Subcutaneous abdominal adipose tissue (tissue), 5 donors: ENCODE results near the gene LCN12.

Experiments used
- H3K27ac ChIP-seq: one replicate; pipeline ENCODE4 v1.7.0; 2013; ENCODE audit warnings: low read depth, mild to moderate bottlenecking, inconsistent platforms, low read length, moderate library complexity
- H3K27me3 ChIP-seq, 5 donors: one replicate each; pipeline ENCODE4 v1.7.0; 2013; ENCODE audit warnings: low read length in 5 of 5, inconsistent platforms in 1 of 5; ENCODE audit not compliant: control insufficient read depth in 5 of 5, insufficient read depth in 4 of 5
- H3K36me3 ChIP-seq, 5 donors: one replicate each; pipeline ENCODE4 v1.7.0; 2013; ENCODE audit warnings: low read length in 5 of 5; ENCODE audit not compliant: control insufficient read depth in 5 of 5, insufficient read depth in 5 of 5
- H3K4me1 ChIP-seq, 5 donors: one replicate each; pipeline ENCODE4 v1.7.0; 2013; ENCODE audit warnings: low read length in 5 of 5, mild to moderate bottlenecking in 3 of 5, moderate library complexity in 1 of 5; ENCODE audit not compliant: control insufficient read depth in 5 of 5, insufficient read depth in 5 of 5
- H3K4me3 ChIP-seq, 5 donors: one replicate each; pipeline ENCODE4 v1.7.0; 2013; ENCODE audit warnings: low read length in 5 of 5, low read depth in 1 of 5
- H3K9ac ChIP-seq, 5 donors: one replicate each; pipeline ENCODE4 v1.7.0; 2013; ENCODE audit warnings: low read length in 5 of 5, mild to moderate bottlenecking in 4 of 5, moderate library complexity in 3 of 5
- H3K9me3 ChIP-seq, 5 donors: one replicate each; pipeline ENCODE4 v1.7.0; 2013; ENCODE audit warnings: low read length in 5 of 5; ENCODE audit not compliant: control insufficient read depth in 5 of 5
- donor health status: healthy.
- donor health status: healthy.
- donor health status: healthy.
- donor health status: healthy.
- donor health status: healthy.

Gene LCN12

GRCh38 chr9:136979769-136980587 lies 27.9 kb downstream of the LCN12 start:
- Histone ChIP-seq H3K27me3 (peaks cover 6 to 34% (median 16%) of the 10 kb centered on the region in 5 donors), H3K9ac (no peak overlapping the region), H3K27ac (no peak overlapping the region), H3K9me3 (no peaks in the 10 kb centered on the region), H3K36me3 (no peaks in the 10 kb centered on the region), H3K4me3 (no peak overlapping the region), H3K4me1 (peaks cover 0 to 62% (median 28%) of the 10 kb centered on the region in 5 donors)

- Histone ChIP-seq H3K4me3 (no peak overlapping the region), H3K36me3 (no peaks in the 10 kb centered on the region), H3K27ac (no peak overlapping the region), H3K9ac (no peak overlapping the region), H3K27me3 (peaks cover 10 to 38% (median 21%) of the 10 kb centered on the region in 5 donors), H3K9me3 (no peaks in the 10 kb centered on the region), H3K4me1 (peaks cover 0 to 59% (median 31%) of the 10 kb centered on the region in 5 donors)
These were observed 28.8 kb downstream of the LCN12 start for GRCh38 chr9:136980669-136981478.

GRCh38 chr9:136981588-136982231 lies 29.6 kb downstream of the LCN12 start:
- Histone ChIP-seq H3K4me3 (no peak overlapping the region), H3K4me1 (peaks cover 0 to 52% (median 31%) of the 10 kb centered on the region in 5 donors), H3K27me3 (peaks cover 10 to 40% (median 21%) of the 10 kb centered on the region in 5 donors), H3K27ac (no peak overlapping the region), H3K9ac (no peak overlapping the region), H3K36me3 (no peaks in the 10 kb centered on the region), H3K9me3 (no peaks in the 10 kb centered on the region)

- Histone ChIP-seq H3K27me3 (peaks cover 10 to 40% (median 21%) of the 10 kb centered on the region in 5 donors), H3K4me1 (peaks cover 0 to 46% (median 24%) of the 10 kb centered on the region in 5 donors), H3K9ac (peak within 1 kb of the TSS in 1 of 5 donors; percentile 20), H3K9me3 (no peaks in the 10 kb centered on the region), H3K27ac (no peak within 1 kb of the TSS), H3K4me3 (no peak within 1 kb of the TSS), H3K36me3 (no peaks in the 10 kb centered on the region)
These were observed 30.4 kb downstream of the LCN12 start, which contains the start of gene LCNL1 for GRCh38 chr9:136982232-136983051. LCNL1 (plus strand) TSS chr9:136982993; CDS start chr9:136983587, 594 bp downstream.

GRCh38 chr9:136983167-136983566 lies 31.1 kb downstream of the LCN12 start:
- H3K4me1 ChIP-seq: peaks cover 0 to 39% (median 17%) of the 10 kb centered on the region in 5 donors
- H3K27me3 ChIP-seq: peaks cover 10 to 40% (median 21%) of the 10 kb centered on the region in 5 donors
- no peak overlapping the region for H3K4me3 ChIP-seq
- no peak overlapping the region for H3K27ac ChIP-seq
- no peak overlapping the region for H3K9ac ChIP-seq
- H3K9me3 ChIP-seq: no peaks in the 10 kb centered on the region
- no peaks in the 10 kb centered on the region for H3K36me3 ChIP-seq

GRCh38 chr9:136983656-136984314 lies 31.7 kb downstream of the LCN12 start:
- H3K4me1 ChIP-seq: peaks cover 0 to 38% (median 16%) of the 10 kb centered on the region in 5 donors
- H3K4me3 ChIP-seq: no peak overlapping the region
- H3K9ac ChIP-seq: no peak overlapping the region
- no peaks in the 10 kb centered on the region for H3K36me3 ChIP-seq
- H3K9me3 ChIP-seq: no peaks in the 10 kb centered on the region
- H3K27me3 ChIP-seq: peaks cover 10 to 40% (median 21%) of the 10 kb centered on the region in 5 donors
- H3K27ac ChIP-seq: no peak overlapping the region

GRCh38 chr9:136984464-136985026 lies 32.5 kb downstream of the LCN12 start:
- no peak overlapping the region for H3K27ac ChIP-seq
- no peaks in the 10 kb centered on the region for H3K36me3 ChIP-seq
- peaks cover 10 to 40% (median 21%) of the 10 kb centered on the region in 5 donors for H3K27me3 ChIP-seq
- no peaks in the 10 kb centered on the region for H3K9me3 ChIP-seq
- no peak overlapping the region for H3K4me3 ChIP-seq
- no peak overlapping the region for H3K9ac ChIP-seq
- H3K4me1 ChIP-seq: peaks cover 0 to 32% (median 16%) of the 10 kb centered on the region in 5 donors

- Histone ChIP-seq H3K4me1 (peaks cover 0 to 32% (median 16%) of the 10 kb centered on the region in 5 donors), H3K36me3 (no peaks in the 10 kb centered on the region), H3K9me3 (no peaks in the 10 kb centered on the region), H3K27ac (no peak overlapping the region), H3K4me3 (no peak overlapping the region), H3K9ac (no peak overlapping the region), H3K27me3 (peaks cover 10 to 40% (median 21%) of the 10 kb centered on the region in 5 donors)
These were observed 33.0 kb downstream of the LCN12 start for GRCh38 chr9:136985027-136985602.
